HepG2 (cell line): ENCODE measurements around the gene NLRX1. TPM values are rescaled to one million over a fixed set of nuclear protein-coding genes. Genes with fewer than 3 reads are reported as not detected.
A peak's percentile ranks its signal among the peaks of the same experiment; 100 is the strongest.

Experiments
- DRAP1 ChIP-seq: IDR thresholded peaks from 2 replicates; pipeline ENCODE4 v1.6.1; 2016; ENCODE audit warnings: missing genetic modification reagents, missing compliant biosample characterization
- ETS1 ChIP-seq: sonication (generic); formaldehyde crosslinking; IDR thresholded peaks from 2 replicates; pipeline ENCODE4 v1.4.0; 2020; ENCODE audit warnings: missing genetic modification reagents
- NFIB ChIP-seq: sonication (generic); formaldehyde crosslinking; IDR thresholded peaks from 2 replicates; pipeline ENCODE4 v1.9.0; 2021; ENCODE audit warnings: missing genetic modification reagents, mild to moderate bottlenecking, borderline replicate concordance
- PAF1 ChIP-seq: IDR thresholded peaks from 2 replicates; pipeline ENCODE4 v1.6.1; 2016; ENCODE audit warnings: missing genetic modification reagents, missing compliant biosample characterization
- PAXIP1 ChIP-seq: sonication (generic); formaldehyde crosslinking; conservative IDR thresholded peaks from 2 replicates; pipeline ENCODE4 v1.4.0; 2020; ENCODE audit warnings: mild to moderate bottlenecking, missing genetic modification reagents, moderate library complexity
- POLR2G ChIP-seq: fragments of 200-400 bp; formaldehyde crosslinking; IDR thresholded peaks from 2 replicates; pipeline ENCODE4 v1.6.1; 2018; ENCODE audit warnings: mild to moderate bottlenecking, low read depth, low read length, moderate library complexity
- RBFOX2 ChIP-seq: fragments of 200-400 bp; formaldehyde crosslinking; IDR thresholded peaks from 2 replicates; pipeline ENCODE4 v1.6.1; 2017; ENCODE audit warnings: low read depth, mild to moderate bottlenecking, low read length
- REL ChIP-seq: sonication (generic); formaldehyde crosslinking; conservative IDR thresholded peaks from 2 replicates; pipeline ENCODE4 v1.8.0; 2022; ENCODE audit warnings: mild to moderate bottlenecking, missing genetic modification reagents, moderate library complexity
- TFDP1 ChIP-seq: IDR thresholded peaks from 2 replicates; pipeline ENCODE4 v1.6.1; 2016; ENCODE audit warnings: missing compliant biosample characterization, missing genetic modification reagents, borderline replicate concordance
- ZMYM3 ChIP-seq: sonication (generic); formaldehyde crosslinking; IDR thresholded peaks from 2 replicates; pipeline ENCODE4 v1.5.1; 2020; ENCODE audit warnings: mild to moderate bottlenecking, missing genetic modification reagents
- ZNF138 ChIP-seq: sonication (generic); formaldehyde crosslinking; IDR thresholded peaks from 2 replicates; pipeline ENCODE4 v1.5.0; 2020; ENCODE audit warnings: mild to moderate bottlenecking, low read depth, missing genetic modification reagents
- ZNF224 ChIP-seq: sonication (generic); formaldehyde crosslinking; IDR thresholded peaks from 2 replicates; pipeline ENCODE4 v1.5.0; 2020; ENCODE audit warnings: mild to moderate bottlenecking, missing genetic modification reagents
- ZNF264 ChIP-seq: sonication (generic); formaldehyde crosslinking; IDR thresholded peaks from 2 replicates; pipeline ENCODE4 v1.4.0; 2020; ENCODE audit warnings: missing genetic modification reagents
- ZNF281 ChIP-seq: sonication (generic); formaldehyde crosslinking; IDR thresholded peaks from 2 replicates; pipeline ENCODE4 v1.4.0; 2020; ENCODE audit warnings: missing genetic modification reagents, borderline replicate concordance
- ZNF34 ChIP-seq: sonication (generic); formaldehyde crosslinking; IDR thresholded peaks from 2 replicates; pipeline ENCODE4 v1.4.0; 2020; ENCODE audit warnings: mild to moderate bottlenecking, missing genetic modification reagents, borderline replicate concordance
- ZNF513 ChIP-seq: sonication (generic); formaldehyde crosslinking; conservative IDR thresholded peaks from 2 replicates; pipeline ENCODE4 v1.5.0; 2020; ENCODE audit warnings: missing genetic modification reagents
- ZNF782 ChIP-seq: sonication (generic); formaldehyde crosslinking; IDR thresholded peaks from 2 replicates; pipeline ENCODE4 v1.4.0; 2020; ENCODE audit warnings: missing genetic modification reagents, mild to moderate bottlenecking, borderline replicate concordance
- polyA plus RNA-seq, 8 experiments: library from polyadenylated mRNA; depleted of rRNA in 3 of 8; stranded (reverse) in 7 of 8; unstranded in 1 of 8; fragments of >200 nt; fragmentation: Illumina TruSeq in 4 of 8; extraction: Trizol in 4 of 8; gene quantifications; 2 replicates each; pipeline versions ENCODE4 v1.2.1 to v1.2.3, GENCODE V29; 2011 to 2016; ENCODE audit warnings: low read depth in 4 of 8, missing spikeins in 1 of 8, mixed read lengths in 1 of 8; ENCODE audit not compliant: insufficient read depth in 1 of 8
- total RNA-seq, 5 experiments: library from RNA; depleted of rRNA; stranded (reverse); fragments of >200 nt; fragmentation: Illumina TruSeq; extraction: Trizol; gene quantifications; 2 replicates each; pipeline ENCODE4 v1.2.3, GENCODE V29; 2016; ENCODE audit warnings: low read depth in 1 of 5

Gene NLRX1
- total and polyA plus RNA-seq, 2 of the 13 experiments (the other 11 are each of a cell fraction or from before 2014, with no cell fraction given) = 8.7 to 11.0 TPM

- TF ChIP-seq ETS1 (no peak), ZNF224 (CRISPR knock-in tag) (peak; percentile 14; the same call in 1 of the 2 replicates), REL (CRISPR knock-in tag) (no peak), ZNF264 (CRISPR knock-in tag) (no peak; the same call in 1 of the 2 replicates), PAXIP1 (peak; percentile 30; the same call in 1 of the 2 replicates), POLR2G (peak; percentile 94), NFIB (CRISPR knock-in tag) (no peak), ZNF513 (CRISPR knock-in tag) (no peak), DRAP1 (CRISPR knock-in tag) (peak; percentile 80), RBFOX2 (peak; percentile 90), ZNF138 (CRISPR knock-in tag) (0 out of 2 replicates have a peak, but pooled peaks have one; percentile 52), ZNF782 (no peak), ZNF34 (CRISPR knock-in tag) (no peak), ZNF281 (CRISPR knock-in tag) (0 out of 2 replicates have a peak, but pooled peaks have one; percentile 10), TFDP1 (CRISPR knock-in tag) (peak; percentile 91; the same call in 1 of the 2 replicates), PAF1 (CRISPR knock-in tag) (no peak), ZMYM3 (no peak)
These were observed 47.3 kb upstream of the NLRX1 start, which contains the start of gene HINFP (continued) for GRCh38 chr11:119121008-119121810.
